GM18868 (cell line): ENCODE measurements around the gene PLEKHM2.
"Not testable (repeated sequence)": the region's sequence is repeated elsewhere in the genome, so short reads cannot be mapped to it uniquely, and the experiment has no call there.

Experiments
- ATAC-seq: cut with Tn5 transposase; IDR thresholded peaks from one replicate; pipeline ENCODE4 v1.9.1; 2021; ENCODE audit warnings: mild to moderate bottlenecking, moderate library complexity; ENCODE audit not compliant: unreplicated experiment

Gene PLEKHM2

DNA sequence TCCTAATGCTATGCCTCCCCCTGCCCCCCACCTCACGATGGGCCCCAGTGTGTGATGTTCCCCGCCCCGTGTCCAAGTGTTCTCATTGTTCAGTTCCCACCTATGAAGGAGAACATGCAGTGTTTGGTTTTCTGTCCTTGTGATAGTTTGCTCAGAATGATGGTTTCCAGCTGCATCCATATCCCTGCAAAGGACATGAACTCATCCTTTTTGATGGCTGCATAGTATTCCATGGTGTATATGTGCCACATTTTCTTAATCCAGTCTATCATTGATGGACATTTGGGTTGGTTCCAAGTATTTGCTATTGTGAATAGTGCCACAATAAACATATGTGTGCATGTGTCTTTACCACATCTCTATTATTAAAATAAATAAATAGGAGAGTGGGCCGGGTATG, 15.2 kb downstream of the PLEKHM2 start:
- ATAC-seq = not testable (repeated sequence)

DNA sequence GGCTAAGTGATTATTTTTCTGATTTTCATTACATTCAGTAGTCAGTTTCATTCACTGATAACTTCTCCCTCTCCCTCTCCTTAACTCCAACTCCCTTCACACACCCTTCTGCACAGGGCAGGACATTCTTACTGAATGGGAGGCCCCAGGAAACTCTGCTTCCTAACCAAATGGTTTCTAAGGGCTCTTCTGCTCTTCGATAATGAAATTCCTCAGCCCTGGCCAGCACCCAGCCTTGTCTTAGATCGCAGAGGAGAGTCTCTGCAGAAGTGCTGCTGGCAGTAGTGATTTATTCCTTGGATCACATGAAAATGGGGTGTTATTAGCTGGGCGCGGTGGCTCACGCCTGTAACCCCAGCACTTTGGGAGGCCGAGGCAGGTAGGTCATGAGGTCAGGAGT, 16.4 kb downstream of the PLEKHM2 start:
- no peak for ATAC-seq

DNA sequence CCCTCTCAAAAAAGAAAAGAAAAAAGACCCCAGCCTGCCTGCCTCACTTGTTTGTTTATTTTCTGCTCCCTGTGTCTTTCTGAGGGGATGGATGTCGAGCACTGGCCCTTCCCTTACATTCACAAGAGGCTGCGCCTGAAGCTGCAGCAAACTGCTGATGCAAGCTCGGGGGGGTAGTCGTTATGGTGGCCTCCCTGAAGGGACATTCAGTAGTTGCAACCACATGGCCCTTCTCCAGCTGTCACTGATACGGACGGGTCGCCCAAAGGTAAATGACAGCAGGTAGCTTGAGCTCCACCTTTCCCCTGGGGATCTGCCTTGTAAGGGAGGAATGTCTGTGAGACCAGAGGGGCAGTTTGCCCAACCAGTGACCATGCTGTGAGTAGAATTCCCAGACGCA, 17.7 kb downstream of the PLEKHM2 start:
- no peak for ATAC-seq

DNA sequence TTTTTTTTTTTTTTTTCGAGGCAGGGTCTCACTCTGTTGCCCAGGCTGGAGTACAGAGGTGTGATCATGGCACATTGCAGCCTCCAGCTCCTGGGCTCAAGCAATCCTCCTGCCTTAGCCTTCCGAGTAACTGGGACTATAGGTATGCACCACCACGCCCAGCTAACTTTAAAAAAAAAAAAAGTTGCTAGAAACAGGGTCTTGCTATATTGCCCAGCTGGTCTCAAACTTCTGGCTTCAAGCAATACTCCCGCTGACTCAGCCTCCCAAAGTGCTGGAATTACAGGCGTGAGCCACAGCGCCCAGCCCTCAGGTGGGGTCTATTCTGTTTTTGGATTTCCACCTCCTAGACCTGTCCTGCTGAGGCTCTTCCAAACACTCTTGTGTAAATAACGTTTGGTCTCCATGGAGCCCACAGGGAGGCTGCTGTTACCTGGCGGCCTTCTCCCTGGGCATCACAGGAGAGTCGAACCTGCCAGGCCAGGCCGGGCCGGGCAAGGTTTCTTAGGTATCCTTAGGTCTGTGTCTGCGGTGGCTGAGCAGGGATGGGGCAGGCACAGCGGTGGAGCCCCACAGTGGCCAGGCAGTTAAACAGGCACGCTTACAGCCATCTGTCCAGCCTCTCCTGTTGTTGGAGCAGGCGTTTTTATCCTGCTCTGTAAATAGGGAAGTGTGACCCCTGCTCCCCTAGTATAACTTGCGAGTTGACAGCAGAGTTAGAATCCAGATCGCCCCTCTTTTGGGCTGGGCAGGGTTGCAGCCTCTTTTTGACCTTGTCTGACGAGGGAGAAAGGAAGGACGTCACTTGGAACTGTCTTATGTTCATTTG, 18.8 kb downstream of the PLEKHM2 start:
- no peak for ATAC-seq

DNA sequence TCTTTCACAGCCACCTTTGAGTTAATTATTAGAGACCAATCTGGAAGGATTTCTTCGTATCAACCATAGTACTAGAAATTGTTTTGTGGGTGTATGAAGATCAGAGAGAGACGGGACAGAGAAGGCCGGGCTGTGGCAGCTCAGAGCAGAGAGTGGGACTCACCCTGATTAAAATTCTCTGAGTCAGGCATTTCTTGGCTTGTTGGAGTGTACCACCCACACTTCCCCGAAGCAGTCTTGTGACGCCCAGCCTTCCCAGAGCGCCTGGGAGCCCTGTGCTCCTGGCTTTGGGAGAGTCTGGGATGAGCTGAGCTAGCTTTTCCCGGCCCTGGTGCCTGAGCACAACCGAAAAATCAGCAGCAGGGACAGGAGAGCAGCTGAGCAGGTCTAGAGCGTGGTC, 19.4 kb downstream of the PLEKHM2 start:
- ATAC-seq = no peak

DNA sequence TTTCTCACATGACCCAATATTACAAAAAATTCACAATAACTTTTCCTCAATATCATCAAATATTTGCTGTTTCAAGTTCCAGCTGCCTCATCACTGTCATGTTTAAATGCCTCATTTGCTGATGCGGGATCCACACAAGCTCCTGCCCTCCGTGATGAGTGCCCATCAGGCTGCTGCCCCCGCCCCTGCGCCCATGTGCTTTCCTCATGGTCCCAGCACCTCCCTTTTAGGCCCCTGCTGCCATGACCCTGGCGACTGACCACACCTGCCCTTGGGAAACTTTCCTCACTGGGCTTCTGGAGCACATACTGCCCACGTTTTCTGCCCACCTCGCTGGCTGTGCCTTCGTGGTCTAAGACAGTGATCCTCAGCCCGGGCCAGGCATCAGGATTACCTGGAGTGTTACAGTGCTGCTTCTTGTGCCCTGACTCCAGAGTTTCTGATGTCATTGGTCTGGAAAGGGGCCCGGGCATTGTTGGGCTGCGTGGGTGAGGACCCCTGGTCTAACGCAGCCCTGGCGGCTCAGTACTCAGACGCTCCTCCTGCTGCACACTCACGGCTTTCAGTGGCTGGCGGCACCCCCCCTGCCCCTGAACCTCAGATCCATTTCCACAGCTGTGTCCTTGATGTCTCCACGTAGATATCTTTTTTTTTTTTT, 20.5 kb downstream of the PLEKHM2 start:
- no peak for ATAC-seq

DNA sequence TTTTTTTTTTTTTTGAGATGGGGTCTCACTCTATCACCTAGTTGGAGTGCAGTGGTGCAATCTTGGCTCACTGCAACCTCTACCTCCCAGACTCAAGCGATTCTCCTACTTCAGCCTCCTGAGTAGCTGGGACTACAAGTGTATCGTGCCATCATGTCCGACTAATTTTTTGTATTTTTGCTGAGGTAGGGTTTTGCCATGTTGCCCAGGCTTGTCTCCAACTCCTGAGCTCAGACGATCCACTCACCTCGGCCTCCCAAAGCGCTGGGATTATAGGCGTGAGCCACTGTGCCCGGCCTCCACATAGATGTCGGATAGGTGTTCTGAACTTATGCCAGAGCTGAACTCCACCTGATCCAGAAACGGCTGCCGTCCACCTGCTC, 21.1 kb downstream of the PLEKHM2 start:
- no peak for ATAC-seq

DNA sequence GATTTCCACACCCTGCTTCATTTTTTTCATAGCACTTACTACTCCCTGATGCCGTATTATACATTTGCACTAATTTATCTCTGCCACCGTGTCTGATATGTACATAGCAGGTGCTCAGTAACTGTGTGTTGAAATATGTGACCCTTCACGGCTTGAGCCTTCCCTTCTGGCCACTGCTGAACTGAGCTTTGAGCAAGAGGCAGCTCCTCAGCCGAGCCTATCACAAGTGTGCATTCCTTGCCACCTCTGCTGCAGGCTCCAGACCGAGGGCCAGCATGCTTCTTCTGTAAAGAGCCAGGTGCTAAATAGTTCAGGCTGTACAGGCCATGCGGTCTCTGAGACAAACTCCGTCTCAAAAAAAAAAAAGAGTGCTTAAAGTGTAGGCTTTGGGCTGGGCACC, 22.6 kb downstream of the PLEKHM2 start:
- no peak for ATAC-seq

DNA sequence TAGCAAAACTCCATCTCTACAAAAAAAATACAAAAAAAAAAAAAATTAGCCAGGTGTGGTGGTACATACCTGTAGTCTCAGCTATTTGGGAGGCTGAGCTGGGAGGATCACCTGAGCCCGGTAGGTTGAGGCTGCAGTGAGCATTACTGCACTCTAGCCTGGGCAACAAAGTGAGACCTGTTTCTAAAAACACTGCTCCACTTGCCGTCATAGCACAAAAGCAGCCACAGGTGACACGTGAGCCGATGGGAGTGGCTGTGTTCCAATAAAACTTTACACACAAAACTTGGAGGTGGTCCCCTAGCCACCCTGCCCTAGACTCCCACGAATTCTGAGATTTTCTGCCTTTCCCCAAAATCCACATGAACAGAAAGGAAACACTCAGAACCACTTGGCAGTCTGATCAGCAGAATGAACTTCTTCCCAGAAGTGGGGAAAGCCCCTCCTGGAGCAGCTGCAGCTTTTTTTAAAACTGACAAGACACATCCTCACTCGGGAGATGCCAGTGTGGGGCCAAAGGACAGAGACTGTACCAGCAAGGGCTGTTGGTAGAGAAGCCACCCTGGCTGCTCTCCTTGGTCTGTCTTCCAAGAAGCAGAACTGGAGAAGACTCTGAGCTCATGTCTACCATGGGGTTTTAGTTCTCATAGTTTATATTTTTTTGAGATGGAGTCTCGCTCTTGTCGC, 23.3 kb downstream of the PLEKHM2 start:
- ATAC-seq = no peak

DNA sequence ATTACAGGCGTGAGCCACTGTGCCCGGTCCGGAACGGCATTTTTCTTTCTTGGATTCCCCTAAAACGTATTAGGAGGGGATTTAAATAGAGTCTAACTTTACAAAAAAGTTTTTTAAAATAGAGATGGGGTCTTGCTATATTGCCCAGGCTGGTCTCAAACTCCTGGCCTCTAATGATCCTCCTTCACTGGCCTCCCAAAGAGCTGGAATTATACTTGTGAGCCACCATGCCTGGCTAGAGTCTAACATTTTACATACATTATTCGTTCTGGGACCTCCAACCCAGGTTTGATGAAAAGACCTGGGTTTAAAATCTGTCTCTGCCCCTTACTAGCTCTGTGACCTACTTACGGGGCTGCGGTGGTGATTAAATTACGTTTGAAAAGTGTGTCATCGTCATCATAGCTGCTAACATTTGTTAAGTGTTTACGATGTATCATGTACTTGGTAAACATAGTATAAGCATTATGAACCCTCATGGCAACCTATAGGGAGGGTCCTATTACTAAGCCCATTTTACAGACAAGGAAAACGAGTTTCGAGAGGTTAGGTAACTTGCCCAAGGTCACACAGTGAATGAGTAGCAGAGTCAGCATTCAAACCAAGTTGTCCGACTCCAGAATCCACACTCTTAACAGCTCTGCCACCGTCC, 24.5 kb downstream of the PLEKHM2 start:
- no peak for ATAC-seq

DNA sequence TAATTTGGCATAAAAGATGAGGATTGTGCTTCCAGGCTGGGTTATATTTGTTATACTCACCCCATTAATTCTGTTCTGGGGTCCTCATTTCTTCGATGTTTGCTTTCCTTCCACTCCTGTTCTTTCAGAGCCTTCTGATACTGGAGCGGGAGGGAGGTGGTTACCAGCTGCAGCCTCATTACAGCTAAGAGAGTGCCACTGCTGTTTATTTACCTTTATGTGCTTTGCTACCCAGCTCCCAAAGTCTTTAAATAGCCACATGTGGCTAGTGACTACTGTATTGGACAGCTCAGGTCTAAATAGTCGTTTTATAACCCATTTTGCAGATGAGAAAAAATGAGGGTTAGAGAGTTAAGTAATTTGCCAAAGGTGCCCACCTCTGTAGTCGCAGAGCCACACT, 25.1 kb downstream of the PLEKHM2 start:
- no peak for ATAC-seq

DNA sequence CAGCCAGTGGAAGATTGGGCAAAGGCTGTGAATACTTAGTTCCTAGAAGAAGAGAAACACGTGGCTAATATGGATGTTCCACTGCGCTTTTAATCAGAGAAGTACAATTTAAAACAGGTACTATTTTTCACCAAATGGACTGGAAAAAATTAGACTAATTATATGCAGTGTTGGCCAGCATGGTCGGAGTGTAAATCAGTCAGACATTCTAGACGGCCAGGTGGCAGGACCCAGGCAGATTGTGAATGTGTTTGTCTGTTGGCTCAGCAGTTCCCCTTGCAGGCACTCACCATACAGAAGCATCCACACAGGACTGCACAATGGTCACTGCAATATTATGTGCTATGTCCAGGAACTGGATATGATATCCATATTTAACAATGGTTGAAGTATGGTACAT, 28.0 kb downstream of the PLEKHM2 start:
- no peak for ATAC-seq

DNA sequence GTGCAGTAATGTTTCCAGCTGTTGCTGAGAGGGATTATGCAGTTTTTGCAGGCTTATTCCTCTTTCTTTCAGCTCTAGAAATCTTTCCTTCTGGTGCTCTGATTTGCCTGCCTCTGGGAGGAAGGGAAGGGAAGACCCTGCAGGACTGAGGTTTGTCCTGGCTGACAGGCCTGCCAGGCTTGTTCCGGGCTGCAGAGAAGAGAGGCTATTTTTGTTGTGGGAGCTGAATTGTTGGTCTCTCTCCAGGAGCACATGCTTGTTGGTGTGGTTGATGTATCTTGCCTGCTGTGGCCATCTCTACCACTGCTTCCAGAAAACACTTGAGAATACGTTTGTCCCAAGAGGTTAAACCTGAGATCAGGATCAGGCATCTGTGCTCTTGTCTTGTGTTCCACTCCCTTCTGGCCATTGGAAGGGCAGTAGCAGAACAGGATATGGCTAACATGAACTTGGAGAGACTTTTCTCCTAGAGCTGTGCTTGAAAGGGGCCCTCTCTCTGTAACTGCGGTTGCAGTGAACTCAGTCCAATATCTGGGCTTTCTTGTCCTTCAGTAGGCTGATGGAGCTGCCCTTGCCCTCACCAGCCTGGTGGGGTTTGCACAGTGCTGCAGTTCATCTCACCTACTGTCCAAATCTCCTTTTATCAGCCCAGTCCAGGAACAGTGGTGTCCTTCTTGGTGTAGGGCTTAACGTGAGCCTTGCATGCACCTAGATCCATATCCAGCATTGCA, 30.5 kb downstream of the PLEKHM2 start:
- ATAC-seq = no peak

DNA sequence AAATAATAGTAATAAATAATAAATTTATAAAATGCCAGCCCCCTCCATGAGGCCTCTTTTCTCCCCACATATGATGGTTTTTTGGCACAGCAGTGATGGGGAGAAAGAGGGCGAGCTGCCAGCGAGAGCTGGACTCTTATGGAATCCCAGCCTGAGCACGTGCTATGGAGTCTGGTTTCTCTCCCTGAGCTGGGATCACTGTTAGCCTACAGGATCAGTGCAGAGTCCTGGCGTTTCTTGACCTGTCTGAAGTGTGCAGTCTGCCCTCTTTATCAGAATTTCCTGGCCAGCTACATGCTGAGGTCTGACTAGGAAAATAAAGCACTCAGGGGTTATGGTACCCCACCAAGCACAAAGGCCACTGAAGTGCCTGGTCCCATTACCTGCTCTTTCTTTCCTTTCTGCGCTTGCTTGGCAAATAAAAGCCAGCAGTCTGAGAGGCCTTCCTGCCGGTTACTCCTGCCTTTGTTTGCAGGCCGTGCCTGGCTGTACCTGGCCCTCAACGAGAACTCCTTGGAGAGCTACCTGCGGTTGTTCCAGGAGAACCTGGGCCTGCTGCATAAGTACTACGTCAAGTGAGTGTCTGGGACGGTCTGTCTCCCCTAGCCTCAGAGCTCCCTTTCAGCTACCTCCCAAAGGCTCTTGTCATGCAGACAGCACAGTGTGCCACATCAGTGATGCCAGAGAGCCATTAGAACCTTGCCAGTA, 33.5 kb downstream of the PLEKHM2 start:
- ATAC-seq = no peak

DNA sequence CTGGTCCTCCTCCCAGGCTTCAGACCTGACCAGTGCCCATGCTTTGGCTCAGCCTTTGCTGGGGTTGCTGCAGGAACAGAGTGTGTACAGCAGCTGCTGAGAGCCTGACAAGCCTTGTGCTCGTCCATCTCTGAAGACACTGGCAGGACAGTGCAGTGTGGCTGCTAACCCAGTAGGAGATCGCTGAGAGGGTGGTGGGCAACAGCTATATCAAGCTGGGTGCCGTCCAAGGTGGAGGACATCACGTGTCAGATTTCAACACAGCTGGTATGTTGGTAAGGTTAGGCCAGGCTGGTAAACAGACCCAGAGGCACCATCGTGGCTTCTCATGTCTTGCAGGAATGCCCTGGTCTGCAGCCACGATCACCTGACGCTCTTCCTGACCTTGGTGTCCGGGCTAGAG, 34.1 kb downstream of the PLEKHM2 start:
- ATAC-seq = no peak

DNA sequence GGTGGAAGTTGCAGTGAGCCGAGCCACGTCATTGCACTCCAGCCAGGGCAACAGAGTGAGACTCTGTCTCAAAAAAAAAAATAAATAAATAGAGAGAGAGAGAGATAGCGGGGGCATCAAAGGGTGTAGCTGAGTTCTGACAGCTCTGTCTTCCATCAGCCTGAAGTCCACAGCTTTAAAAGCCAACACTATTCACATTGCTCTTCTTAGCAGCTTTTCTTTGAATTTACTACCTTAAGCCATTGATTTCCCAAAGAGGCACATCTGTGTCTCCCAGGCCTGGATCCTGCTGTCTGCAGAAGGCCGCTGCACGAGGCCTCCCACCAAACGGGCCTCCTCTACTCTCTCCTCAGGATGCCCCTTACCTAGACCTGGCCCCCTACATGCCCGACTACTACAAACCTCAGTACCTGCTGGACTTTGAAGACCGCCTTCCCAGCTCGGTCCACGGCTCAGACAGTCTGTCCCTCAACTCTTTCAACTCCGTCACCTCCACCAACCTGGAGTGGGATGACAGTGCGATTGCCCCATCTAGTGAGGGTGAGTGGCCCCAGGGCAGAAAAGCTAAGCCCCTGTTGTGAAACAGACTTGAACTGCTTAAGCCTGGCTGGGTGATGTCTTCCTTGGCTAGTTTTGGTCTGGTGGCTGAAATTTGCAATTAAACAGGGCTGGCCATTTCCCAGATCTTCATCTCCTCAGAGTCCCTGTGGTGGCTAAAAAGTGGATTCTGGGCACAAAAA, 35.4 kb downstream of the PLEKHM2 start:
- ATAC-seq = no peak

DNA sequence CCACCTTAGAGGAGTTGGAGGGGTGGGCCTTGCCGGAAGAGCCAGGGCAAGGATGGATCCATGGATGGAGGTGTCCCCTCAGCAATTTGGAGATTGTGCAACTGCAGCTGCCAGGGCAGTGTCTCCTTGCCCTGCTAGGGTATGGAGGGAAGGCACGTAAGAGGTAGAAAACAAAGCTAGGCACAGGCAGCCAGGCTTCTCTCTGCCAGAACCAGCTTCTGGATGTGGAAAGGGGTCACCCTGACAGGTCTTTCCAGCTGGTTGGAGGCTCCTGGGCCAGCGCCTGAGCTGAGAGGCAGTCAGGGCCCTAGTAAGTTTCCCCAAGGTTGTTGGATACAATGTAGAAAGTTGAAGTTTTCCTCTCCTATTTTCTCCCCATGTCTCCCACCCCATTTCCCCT, 36.7 kb downstream of the PLEKHM2 start:
- ATAC-seq = no peak

DNA sequence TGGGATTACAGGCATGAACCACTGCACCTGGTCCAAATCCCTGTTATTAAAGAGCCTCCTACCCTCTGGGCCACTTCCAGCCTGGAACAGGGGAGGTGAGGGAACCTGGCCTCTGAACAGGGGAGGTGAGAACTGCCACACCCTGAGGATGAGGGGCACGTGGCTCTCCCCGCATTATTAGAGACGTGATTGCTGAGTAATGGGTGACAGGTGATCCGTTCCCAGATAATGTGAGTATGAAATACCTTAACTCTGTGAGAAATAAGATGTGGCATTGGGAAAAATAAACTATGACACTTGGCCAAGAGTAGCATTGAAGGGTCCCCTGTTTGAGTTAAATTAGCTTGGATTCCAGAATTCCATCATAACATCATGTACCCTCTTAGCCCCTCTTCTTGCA, 38.3 kb downstream of the PLEKHM2 start:
- no peak for ATAC-seq

DNA sequence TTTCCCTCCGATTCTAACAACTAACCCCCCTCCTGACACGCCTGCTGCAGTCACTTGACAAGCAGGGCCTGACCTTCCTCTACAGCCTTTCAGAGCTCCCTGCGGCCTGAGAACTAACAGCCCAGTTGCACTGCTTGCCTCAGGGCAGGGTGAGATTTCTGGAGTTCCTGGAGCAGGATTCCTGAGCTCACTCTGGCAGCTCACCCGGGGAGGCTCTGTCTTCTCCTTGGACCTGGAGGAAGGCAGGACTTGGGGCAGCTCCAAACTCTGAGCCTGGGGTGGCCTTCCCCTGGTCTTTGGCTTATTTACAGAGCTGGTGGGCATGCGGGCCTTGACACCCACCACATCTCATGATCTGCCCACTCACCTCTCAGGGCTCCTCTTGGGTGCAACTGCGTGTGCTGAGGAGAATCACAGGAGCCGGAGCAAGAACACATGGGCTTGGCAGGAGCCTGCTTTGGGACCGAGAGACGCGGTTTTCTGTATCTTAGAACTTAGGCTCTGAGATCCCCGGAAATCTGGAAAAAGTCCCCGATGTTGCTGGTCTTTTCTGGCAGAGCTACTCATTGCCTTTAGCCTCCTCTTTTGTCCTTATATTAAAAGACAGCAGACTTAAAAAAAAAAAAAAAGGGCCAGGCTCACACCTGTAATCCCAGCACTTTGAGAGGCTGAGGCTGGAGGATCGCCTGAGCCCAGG, 38.9 kb downstream of the PLEKHM2 start:
- no peak for ATAC-seq
